Endothelial cell of umbilical vein (primary cell): Measurements from ENCODE around the gene BIN1. TPM values are rescaled to one million over a fixed set of nuclear protein-coding genes. Genes with fewer than 3 reads are reported as not detected.

Source experiments
- BruUV-seq: library from RNA; stranded (reverse); fragments of 400-500 nt; replicated peaks from 2 replicates; lab custom pipeline; 2021; lab: Mats Ljungman, UMichigan
- CTCF ChIA-PET: fragments of 300-600, 350-600 bp; sonication (Branson Sonifier 250); formaldehyde crosslinking; loops from one replicate; lab custom pipeline; 2021; ENCODE audit warnings: antibody characterized with exemption, inconsistent platforms; lab: Charles Lee
- POLR2A ChIA-PET: fragments of 300-600, 350-600 bp; sonication (Branson Sonifier 250); formaldehyde crosslinking; loops from one replicate; lab custom pipeline; 2021; ENCODE audit warnings: antibody characterized with exemption, inconsistent platforms; lab: Charles Lee
- DNase-seq: peaks from one replicate; pipeline ENCODE4 v3.0.0-alpha.2; 2011; ENCODE audit warnings: low read depth, low spot score
- FAIRE-seq: peaks from 2 replicates; lab custom pipeline; 2011; peaks lifted over from hg19 to GRCh38; lab: Jason Lieb, UNC
- H2AFZ ChIP-seq: 2 replicates; pipeline ENCODE4 v1.6.0; 2012; ENCODE audit warnings: low read depth, low read length, control low read depth, inconsistent platforms
- H3K27ac ChIP-seq: 2 replicates; pipeline ENCODE4 v1.5.1; 2011; ENCODE audit warnings: low read depth, mild to moderate bottlenecking, control low read depth, low read length, moderate library complexity; ENCODE audit not compliant: insufficient read depth
- H3K27me3 ChIP-seq, 2 experiments: 2 replicates each; pipeline versions ENCODE4 v1.6.0 to v1.6.1; 2011; ENCODE audit warnings: low read length in 2 of 2, mixed read lengths in 1 of 2; ENCODE audit not compliant: control insufficient read depth in 2 of 2, insufficient read depth in 2 of 2
- H3K36me3 ChIP-seq, 2 experiments: 2 replicates in 1 of 2; 3 replicates in 1 of 2; pipeline ENCODE4 v1.5.1; 2011; ENCODE audit warnings: low read length in 2 of 2, mild to moderate bottlenecking in 1 of 2, moderate library complexity in 1 of 2; ENCODE audit not compliant: control insufficient read depth in 2 of 2, insufficient read depth in 2 of 2; ENCODE audit errors: extremely low read depth in 1 of 2
- H3K4me1 ChIP-seq: 3 replicates; pipeline ENCODE4 v1.5.1; 2011; ENCODE audit warnings: mild to moderate bottlenecking, low read length; ENCODE audit not compliant: control insufficient read depth, insufficient read depth; ENCODE audit errors: extremely low read depth
- H3K4me2 ChIP-seq: 2 replicates; pipeline ENCODE4 v1.6.1; 2011; ENCODE audit warnings: low read length, control low read depth, mixed read lengths; ENCODE audit not compliant: insufficient read depth
- H3K4me3 ChIP-seq, 3 experiments: fragments of 200-600 bp in 1 of 3; sonication (generic), shearing (Covaris generic) in 1 of 3; replicated peaks in 1 of 3; 2 replicates each; pipeline ENCODE4 v1.5.1; 2011 to 2016; ENCODE audit warnings: control low read depth in 3 of 3, low read length in 3 of 3, mild to moderate bottlenecking in 2 of 3, inconsistent platforms in 1 of 3, low read depth in 1 of 3, moderate library complexity in 1 of 3; ENCODE audit not compliant: insufficient read depth in 1 of 3
- H3K79me2 ChIP-seq: 2 replicates; pipeline ENCODE4 v1.6.0; 2012; ENCODE audit warnings: low read length, inconsistent platforms; ENCODE audit not compliant: control insufficient read depth, insufficient read depth
- H3K9ac ChIP-seq: replicated peaks from 2 replicates; pipeline ENCODE3; 2011; ENCODE audit warnings: low read length, control low read depth; ENCODE audit not compliant: insufficient read depth; ENCODE audit errors: extremely low read depth
- H3K9me1 ChIP-seq: replicated peaks from 3 replicates; pipeline ENCODE4 v1.6.0; 2011; ENCODE audit warnings: mild to moderate bottlenecking, low read length; ENCODE audit not compliant: control insufficient read depth, insufficient read depth; ENCODE audit errors: extremely low read depth
- H3K9me3 ChIP-seq: replicated peaks from 2 replicates; pipeline ENCODE4 v1.5.1; 2012; ENCODE audit warnings: low read length, inconsistent platforms; ENCODE audit not compliant: control insufficient read depth, insufficient read depth
- H4K20me1 ChIP-seq: replicated peaks from 2 replicates; pipeline ENCODE3; 2011; ENCODE audit warnings: mild to moderate bottlenecking, low read length; ENCODE audit not compliant: control insufficient read depth, insufficient read depth; ENCODE audit errors: extremely low read depth
- EZH2 ChIP-seq: IDR thresholded peaks from 2 replicates; pipeline ENCODE4 v1.6.1; 2012; ENCODE audit warnings: borderline replicate concordance, low read depth, mild to moderate bottlenecking, moderate library complexity, low read length, inconsistent platforms; ENCODE audit not compliant: severe bottlenecking
- FOS ChIP-seq: IDR thresholded peaks from 2 replicates; pipeline ENCODE4 v1.6.1; 2011; ENCODE audit warnings: mild to moderate bottlenecking, low read length, moderate library complexity, borderline replicate concordance; ENCODE audit not compliant: insufficient read depth
- GATA2 ChIP-seq: IDR thresholded peaks from 2 replicates; pipeline ENCODE4 v1.7.0; 2011; ENCODE audit warnings: low read depth, mild to moderate bottlenecking, moderate library complexity, mixed read lengths, low read length; ENCODE audit not compliant: insufficient read length, insufficient read depth
- JUN ChIP-seq: IDR thresholded peaks from 2 replicates; pipeline ENCODE4 v1.6.1; 2011; ENCODE audit warnings: borderline replicate concordance, low read depth; ENCODE audit not compliant: insufficient read length, insufficient read depth
- MYC ChIP-seq: IDR thresholded peaks from one replicate; pipeline ENCODE4 v1.6.1; 2011; ENCODE audit warnings: mild to moderate bottlenecking, low read depth, low read length
- POLR2A ChIP-seq: IDR thresholded peaks from 2 replicates; pipeline ENCODE4 v1.6.1; 2012; ENCODE audit warnings: low read depth, mild to moderate bottlenecking, control low read depth, low read length
- POLR2AphosphoS5 ChIP-seq: IDR thresholded peaks from 2 replicates; pipeline ENCODE4 v1.6.1; 2012; ENCODE audit warnings: low read depth, mild to moderate bottlenecking, control low read depth, low read length, moderate library complexity; ENCODE audit not compliant: insufficient read depth
- dilution Hi-C: fragments of 300-500 bp; cut with MboI; formaldehyde crosslinking; loops from one replicate; pipeline ENCODE4 v1.15.0; 2019; ENCODE audit warnings: low sequenced_read_pairs; ENCODE audit not compliant: extremely low pct_ligation_motif_present
- intact Hi-C: fragments of 100-400 bp; cut with micrococcal nuclease; formaldehyde crosslinking; loops from one replicate; pipeline ENCODE4 v1.10.0; 2022
- polyA plus RNA-seq, 4 experiments: library from polyadenylated mRNA; depleted of rRNA in 3 of 4; stranded (reverse) in 3 of 4; unstranded in 1 of 4; fragments of >200 nt; gene quantifications; 2 replicates each; pipeline versions ENCODE4 v1.2.1 to v1.2.3, GENCODE V29; 2011 to 2012; ENCODE audit warnings: missing spikeins in 1 of 4
- total RNA-seq: library from RNA; stranded (reverse); gene quantifications from 2 replicates; pipeline ENCODE4 v1.2.3, GENCODE V29; 2021
- TF ChIP-seq, protein P1 (sequence below), 2 donors: IDR thresholded peaks; 1 replicate in 1 of 2; 2 replicates in 1 of 2; pipeline ENCODE4 v1.5.1; 2011; ENCODE audit warnings: low read length in 2 of 2, mild to moderate bottlenecking in 2 of 2, moderate library complexity in 2 of 2, control low read depth in 1 of 2, inconsistent platforms in 1 of 2, low read depth in 1 of 2; ENCODE audit not compliant: insufficient read depth in 1 of 2; ENCODE audit errors: extremely low read depth in 1 of 2
- TF ChIP-seq, protein P2 (sequence below): IDR thresholded peaks from 2 replicates; pipeline ENCODE4 v1.6.1; 2011; ENCODE audit not compliant: insufficient read depth, insufficient read length

Gene BIN1
- total and polyA plus RNA-seq, 2 donors (not counting 3 experiments of a cell fraction or from before 2014, with no cell fraction given), result 26.3 to 36.9 TPM

DNA sequence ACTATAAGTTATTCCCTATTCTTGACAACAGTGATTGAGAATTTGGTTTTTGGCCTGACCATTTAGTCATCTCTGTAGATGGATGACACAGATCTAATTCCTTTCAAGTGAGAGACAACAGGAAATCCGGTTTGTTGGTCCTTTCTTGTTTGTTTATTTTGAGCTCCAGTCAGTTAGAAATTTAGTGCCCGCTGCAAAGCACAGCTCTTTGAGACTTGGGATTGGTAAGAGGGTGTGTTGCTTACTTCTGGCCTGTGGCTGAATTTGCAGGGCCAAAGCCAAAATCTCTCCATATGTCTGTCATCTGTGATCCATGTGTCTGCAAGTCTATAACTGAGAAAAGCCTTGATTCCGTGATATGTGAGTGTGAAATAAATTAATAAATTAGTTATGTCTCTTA is 74.3 kb downstream of the BIN1 start:
- ChIA-PET POLR2A (no interaction called here), CTCF (interaction anchor here (0.8 kb wide), 1 partner anchor 9 kb away, joined by 3 read pairs; no protein-coding TSS in a partner anchor)
- Histone ChIP-seq H3K9me3 (no peaks in the 10 kb centered on the region), H3K4me1 (peaks cover 4% of the 10 kb centered on the region), H3K4me2 (no peak overlapping the region), H3K27me3 (peaks cover 0 to 6% of the 10 kb centered on the region in 2 experiments), H4K20me1 (no peaks in the 10 kb centered on the region), H2AFZ (no peak overlapping the region), H3K27ac (no peak overlapping the region), H3K9ac (no peak overlapping the region), H3K79me2 (no peaks in the 10 kb centered on the region), H3K9me1 (no peaks in the 10 kb centered on the region), H3K36me3 (no peaks in the 10 kb centered on the region), H3K4me3 (no peak overlapping the region)
- dilution Hi-C loops (no loop called here), intact Hi-C loops (no loop called here)
- no peak for DNase-seq
- no peak for FAIRE-seq
- TF ChIP-seq EZH2, result no peak
- TF ChIP-seq, protein P1, sequence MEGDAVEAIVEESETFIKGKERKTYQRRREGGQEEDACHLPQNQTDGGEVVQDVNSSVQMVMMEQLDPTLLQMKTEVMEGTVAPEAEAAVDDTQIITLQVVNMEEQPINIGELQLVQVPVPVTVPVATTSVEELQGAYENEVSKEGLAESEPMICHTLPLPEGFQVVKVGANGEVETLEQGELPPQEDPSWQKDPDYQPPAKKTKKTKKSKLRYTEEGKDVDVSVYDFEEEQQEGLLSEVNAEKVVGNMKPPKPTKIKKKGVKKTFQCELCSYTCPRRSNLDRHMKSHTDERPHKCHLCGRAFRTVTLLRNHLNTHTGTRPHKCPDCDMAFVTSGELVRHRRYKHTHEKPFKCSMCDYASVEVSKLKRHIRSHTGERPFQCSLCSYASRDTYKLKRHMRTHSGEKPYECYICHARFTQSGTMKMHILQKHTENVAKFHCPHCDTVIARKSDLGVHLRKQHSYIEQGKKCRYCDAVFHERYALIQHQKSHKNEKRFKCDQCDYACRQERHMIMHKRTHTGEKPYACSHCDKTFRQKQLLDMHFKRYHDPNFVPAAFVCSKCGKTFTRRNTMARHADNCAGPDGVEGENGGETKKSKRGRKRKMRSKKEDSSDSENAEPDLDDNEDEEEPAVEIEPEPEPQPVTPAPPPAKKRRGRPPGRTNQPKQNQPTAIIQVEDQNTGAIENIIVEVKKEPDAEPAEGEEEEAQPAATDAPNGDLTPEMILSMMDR (IDR thresholded peaks at IDR 0.05; ENCODE audit: extremely low read depth in 1 of 2, insufficient read depth in 1 of 2, low read depth in 1 of 2, low read length in 2 of 2), result no peak
- no peak for TF ChIP-seq GATA2
- TF ChIP-seq FOS, result no peak
- TF ChIP-seq JUN, result no peak
- TF ChIP-seq POLR2AphosphoS5, result no peak
- no peak for TF ChIP-seq POLR2A
- TF ChIP-seq, protein P2, sequence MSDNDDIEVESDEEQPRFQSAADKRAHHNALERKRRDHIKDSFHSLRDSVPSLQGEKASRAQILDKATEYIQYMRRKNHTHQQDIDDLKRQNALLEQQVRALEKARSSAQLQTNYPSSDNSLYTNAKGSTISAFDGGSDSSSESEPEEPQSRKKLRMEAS, result no peak
- TF ChIP-seq MYC, result no peak
- no TSS peak for BruUV-seq
